Tibial artery (tissue), 4 donors: ENCODE measurements around the gene ADNP2.
A peak's percentile ranks its signal among the peaks of the same experiment; 100 is the strongest.

Experiments used
- DNase-seq, 2 donors: peaks; one replicate each; pipeline ENCODE4 v3.0.0-alpha.2; 2019
- H3K27ac ChIP-seq, 2 donors: fragments of 200-600 bp; sonication (generic) in 1 of 2; 1 replicate in 1 of 2; 2 replicates in 1 of 2; pipeline ENCODE4 v1.5.1; 2018 to 2019; ENCODE audit warnings: mild to moderate bottlenecking in 1 of 2
- H3K27me3 ChIP-seq, 2 donors: fragments of 200-600 bp; sonication (generic) in 1 of 2; one replicate each; pipeline versions ENCODE4 v1.5.1 to v1.6.0; 2016 to 2019
- H3K36me3 ChIP-seq, 3 donors: fragments of 200-600 bp; sonication (generic) in 2 of 3; one replicate each; pipeline ENCODE4 v1.5.1; 2016 to 2019; ENCODE audit warnings: mild to moderate bottlenecking in 2 of 3
- H3K4me1 ChIP-seq, 4 donors: fragments of 200-600 bp; sonication (generic) in 2 of 4; 1 replicate in 3 of 4; 2 replicates in 1 of 4; pipeline ENCODE4 v1.5.1; 2016 to 2019
- H3K4me3 ChIP-seq, 2 donors: fragments of 200-600 bp; sonication (generic) in 1 of 2; 1 replicate in 1 of 2; 2 replicates in 1 of 2; pipeline ENCODE4 v1.5.1; 2018 to 2019; ENCODE audit warnings: mild to moderate bottlenecking in 2 of 2
- H3K9me3 ChIP-seq, 3 donors: fragments of 200-600 bp; sonication (generic) in 1 of 3; one replicate each; pipeline ENCODE4 v1.5.1; 2016 to 2019
- intact Hi-C: fragments of 100-400 bp; cut with DNase I; formaldehyde crosslinking; loops from one replicate; pipeline ENCODE4 v1.15.0; 2023; ENCODE audit warnings: low total_unique reads
- TF ChIP-seq, protein P1 (sequence below), 2 experiments: fragments of 200-600 bp in 1 of 2; fragments of 450-650 bp in 1 of 2; IDR thresholded peaks; one replicate each; pipeline ENCODE4 v1.5.1; 2017 to 2019; ENCODE audit warnings: antibody characterized with exemption in 2 of 2, mild to moderate bottlenecking in 1 of 2, moderate library complexity in 1 of 2

Gene ADNP2

DNA sequence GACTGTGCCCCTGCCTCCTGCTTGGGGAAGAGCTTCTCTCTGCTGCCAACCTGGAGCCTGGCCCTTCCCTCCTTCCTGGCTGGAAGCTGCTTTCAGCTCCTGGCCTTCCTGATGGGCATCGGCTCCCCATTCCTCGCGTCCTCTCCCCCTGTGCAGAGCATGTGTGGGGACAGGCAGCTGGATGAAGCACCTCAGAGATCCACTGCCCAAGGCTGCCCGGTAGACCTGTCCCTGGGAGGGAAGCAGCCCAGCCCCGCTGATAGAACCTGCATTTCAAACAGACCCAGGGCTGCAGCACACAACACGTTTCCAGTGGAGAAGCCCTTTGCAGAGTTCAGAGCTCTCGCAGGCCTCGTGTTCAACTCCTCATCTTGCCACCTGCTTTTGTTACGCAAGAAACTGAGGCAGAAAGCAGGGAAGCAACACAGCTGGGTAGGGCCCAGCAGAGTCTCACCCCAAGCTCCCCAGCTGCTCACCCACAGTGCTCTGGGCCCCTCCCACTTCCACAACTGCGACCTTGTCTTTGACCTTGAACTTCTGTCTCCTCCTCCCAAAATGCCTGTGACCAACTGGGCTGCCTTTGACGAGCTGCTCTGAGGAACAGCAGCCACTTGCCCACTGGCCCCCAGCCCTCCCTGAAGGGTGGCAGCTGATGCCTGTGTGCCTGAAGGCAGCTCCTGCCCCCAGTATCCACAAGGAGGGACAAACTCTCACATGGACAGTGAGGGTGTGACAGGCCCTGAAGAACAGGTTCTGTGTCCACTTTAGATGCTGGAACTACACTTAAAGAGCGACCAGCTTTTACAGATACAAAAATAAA, 72.8 kb downstream of the ADNP2 start:
- TF ChIP-seq, protein P1, sequence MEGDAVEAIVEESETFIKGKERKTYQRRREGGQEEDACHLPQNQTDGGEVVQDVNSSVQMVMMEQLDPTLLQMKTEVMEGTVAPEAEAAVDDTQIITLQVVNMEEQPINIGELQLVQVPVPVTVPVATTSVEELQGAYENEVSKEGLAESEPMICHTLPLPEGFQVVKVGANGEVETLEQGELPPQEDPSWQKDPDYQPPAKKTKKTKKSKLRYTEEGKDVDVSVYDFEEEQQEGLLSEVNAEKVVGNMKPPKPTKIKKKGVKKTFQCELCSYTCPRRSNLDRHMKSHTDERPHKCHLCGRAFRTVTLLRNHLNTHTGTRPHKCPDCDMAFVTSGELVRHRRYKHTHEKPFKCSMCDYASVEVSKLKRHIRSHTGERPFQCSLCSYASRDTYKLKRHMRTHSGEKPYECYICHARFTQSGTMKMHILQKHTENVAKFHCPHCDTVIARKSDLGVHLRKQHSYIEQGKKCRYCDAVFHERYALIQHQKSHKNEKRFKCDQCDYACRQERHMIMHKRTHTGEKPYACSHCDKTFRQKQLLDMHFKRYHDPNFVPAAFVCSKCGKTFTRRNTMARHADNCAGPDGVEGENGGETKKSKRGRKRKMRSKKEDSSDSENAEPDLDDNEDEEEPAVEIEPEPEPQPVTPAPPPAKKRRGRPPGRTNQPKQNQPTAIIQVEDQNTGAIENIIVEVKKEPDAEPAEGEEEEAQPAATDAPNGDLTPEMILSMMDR (IDR thresholded peaks at IDR 0.05), result no peak
- H3K27ac ChIP-seq, result no peak overlapping the region
- no peak overlapping the region for H3K4me3 ChIP-seq

DNA sequence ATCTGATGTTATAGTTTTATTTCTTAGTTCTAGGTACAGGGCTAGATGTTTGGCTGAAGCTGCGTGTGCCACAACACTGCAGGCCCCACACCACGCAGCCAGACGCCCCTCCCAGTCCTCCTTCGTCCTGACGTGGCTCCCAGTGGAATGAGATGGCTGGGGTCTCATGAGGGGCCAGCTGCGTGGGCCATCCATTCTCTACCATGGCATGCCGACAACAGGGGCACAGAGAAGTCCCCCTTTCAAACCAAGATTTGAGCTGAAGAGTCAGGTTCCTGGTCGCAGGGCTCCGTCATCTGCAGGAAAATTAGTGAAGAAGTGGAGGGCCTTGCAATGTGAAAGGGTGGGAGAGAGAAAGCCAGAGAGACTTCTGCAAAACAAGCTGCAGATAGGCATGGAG, 73.8 kb downstream of the ADNP2 start:
- intact Hi-C loops, result no loop called here
- no peaks in the 10 kb centered on the region for H3K36me3 ChIP-seq
- H3K4me1 ChIP-seq, result no peaks in the 10 kb centered on the region
- TF ChIP-seq, protein P1 (IDR thresholded peaks at IDR 0.05), result no peak
- H3K27ac ChIP-seq, result no peak overlapping the region
- H3K4me3 ChIP-seq, result no peak overlapping the region
- DNase-seq, result peak in 1 of 2 donors; percentile 38
- H3K9me3 ChIP-seq, result no peaks in the 10 kb centered on the region
- H3K27me3 ChIP-seq, result no peaks in the 10 kb centered on the region

More for the DNA sequence above, 72.8 kb downstream of the ADNP2 start:
- Histone ChIP-seq H3K36me3 (no peaks in the 10 kb centered on the region), H3K9me3 (no peaks in the 10 kb centered on the region), H3K4me1 (no peaks in the 10 kb centered on the region), H3K27me3 (no peaks in the 10 kb centered on the region)
- DNase-seq, result peak in 1 of 2 donors; percentile 20
- intact Hi-C loops, result no loop called here

DNA sequence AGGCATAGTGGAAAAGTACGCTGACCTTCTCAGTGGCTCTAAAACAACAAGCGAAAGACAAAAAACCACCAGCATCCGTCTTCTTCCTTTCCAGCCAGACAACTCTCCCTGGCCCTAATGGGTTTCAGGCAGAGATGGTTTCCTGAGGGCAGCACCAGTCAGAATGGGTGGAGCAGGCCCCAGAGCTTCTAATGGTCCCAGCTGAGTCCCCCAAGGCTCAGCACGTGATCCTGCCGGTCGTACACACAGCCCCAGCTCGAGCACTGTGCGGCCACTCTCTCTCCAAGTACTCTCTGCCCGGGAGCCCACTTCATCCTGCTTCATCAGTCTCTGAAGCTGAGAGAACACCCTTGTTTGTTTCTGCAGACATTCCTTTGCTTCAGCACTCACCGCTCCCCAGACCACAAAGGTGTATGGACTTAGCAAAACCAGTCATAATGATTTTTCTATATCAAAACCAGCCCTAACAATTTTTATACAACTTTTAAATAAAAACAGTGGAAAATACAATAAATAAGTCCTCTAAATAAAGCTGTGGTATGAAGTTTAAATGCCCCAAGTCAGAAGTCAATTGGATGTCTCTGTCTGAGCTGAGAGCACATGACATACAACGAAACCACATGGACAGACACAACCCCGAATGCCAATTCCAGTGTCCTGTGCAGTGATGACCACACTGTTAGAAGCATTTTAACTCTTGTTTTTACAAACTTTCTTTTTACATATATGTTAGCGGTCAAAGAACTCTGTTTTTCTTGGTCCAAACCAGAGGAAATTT, 74.4 kb downstream of the ADNP2 start:
- Histone ChIP-seq H3K27me3 (no peaks in the 10 kb centered on the region), H3K4me3 (no peak overlapping the region), H3K27ac (no peak overlapping the region), H3K4me1 (no peaks in the 10 kb centered on the region), H3K9me3 (no peaks in the 10 kb centered on the region), H3K36me3 (no peaks in the 10 kb centered on the region)
- peak in 1 of 2 donors; percentile 64 for DNase-seq
- TF ChIP-seq, protein P1 (IDR thresholded peaks at IDR 0.05), result no peak
- intact Hi-C loops, result no loop called here

DNA sequence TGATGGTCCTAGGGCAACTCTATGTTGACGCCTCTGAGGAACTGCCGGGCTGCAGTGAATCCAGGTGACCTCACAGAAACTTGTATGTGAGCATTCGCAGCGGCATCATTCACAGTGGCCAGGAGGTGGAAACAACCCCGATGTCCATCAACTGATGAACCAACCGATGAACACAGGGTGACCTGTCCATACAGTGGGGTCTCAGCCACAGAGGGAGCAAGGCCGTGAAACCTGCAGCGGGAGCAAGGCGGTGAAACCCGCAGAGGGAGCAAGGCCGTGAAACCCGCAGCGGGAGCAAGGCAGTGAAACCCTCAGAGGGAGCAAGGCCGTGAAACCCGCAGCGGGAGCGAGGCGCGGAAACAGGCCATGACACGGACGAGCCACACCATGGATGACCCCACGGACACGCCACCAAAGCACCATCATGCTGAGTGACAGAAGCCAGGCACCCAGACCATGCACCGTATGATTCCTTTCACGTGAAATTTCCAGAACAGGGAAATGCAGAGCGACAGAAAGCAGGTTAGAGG, 75.2 kb downstream of the ADNP2 start:
- TF ChIP-seq, protein P1 (IDR thresholded peaks at IDR 0.05), result no peak
- DNase-seq, result peak in 1 of 2 donors; percentile 54
- intact Hi-C loops, result no loop called here

DNA sequence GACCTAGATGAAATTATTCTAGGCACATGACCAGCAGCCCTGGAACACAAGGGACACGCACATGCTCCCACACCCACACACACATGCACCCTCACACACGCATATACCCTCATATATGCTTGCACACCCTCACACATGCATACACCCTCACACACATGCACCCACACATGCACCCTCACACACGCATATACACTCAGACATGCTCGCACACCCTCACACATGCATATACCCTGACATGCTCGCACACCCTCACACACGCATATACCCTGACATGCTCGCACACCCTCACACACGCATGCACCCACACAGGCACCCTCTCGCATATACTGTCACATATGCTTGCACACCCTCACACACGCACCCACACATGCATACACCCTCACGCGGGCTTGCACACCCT, 76.5 kb downstream of the ADNP2 start:
- Histone ChIP-seq H3K36me3 (no peaks in the 10 kb centered on the region), H3K4me3 (no peak overlapping the region), H3K9me3 (no peaks in the 10 kb centered on the region), H3K4me1 (no peaks in the 10 kb centered on the region), H3K27ac (no peak overlapping the region), H3K27me3 (no peaks in the 10 kb centered on the region)
- TF ChIP-seq, protein P1 (IDR thresholded peaks at IDR 0.05), result no peak
- intact Hi-C loops, result no loop called here
- peak in 1 of 2 donors; percentile 3 for DNase-seq

More for the DNA sequence above, 75.2 kb downstream of the ADNP2 start:
- no peaks in the 10 kb centered on the region for H3K4me1 ChIP-seq
- no peaks in the 10 kb centered on the region for H3K36me3 ChIP-seq
- no peaks in the 10 kb centered on the region for H3K27me3 ChIP-seq
- H3K27ac ChIP-seq, result no peak overlapping the region
- H3K4me3 ChIP-seq, result no peak overlapping the region
- no peaks in the 10 kb centered on the region for H3K9me3 ChIP-seq
